ENCODE measurements around the gene MYBPC3.
"Not testable (repeated sequence)": the region's sequence is repeated elsewhere in the genome, so short reads cannot be mapped to it uniquely, and the experiment has no call there.

Gene MYBPC3

DNA sequence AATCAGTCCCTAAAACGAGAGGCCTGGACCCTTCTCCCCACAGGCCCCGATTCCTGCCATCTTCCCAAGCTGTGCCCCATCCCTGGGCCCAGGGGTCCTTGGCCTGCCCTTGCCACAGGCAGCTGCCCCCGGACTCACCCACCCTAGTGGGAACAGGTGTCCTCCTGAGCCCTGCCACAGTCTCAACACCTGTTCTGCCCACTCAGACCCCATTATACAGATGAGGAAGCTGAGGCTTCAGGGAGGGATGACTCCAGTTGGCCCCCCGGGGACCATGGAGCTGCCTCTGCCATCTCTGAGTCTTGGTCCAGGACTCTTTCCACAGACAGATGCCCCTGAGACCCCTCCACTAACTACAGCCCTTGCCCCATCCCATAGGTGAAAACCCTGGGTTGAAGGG lies 15.9 kb downstream of the MYBPC3 start:
- DNase-seq: no peak

DNA sequence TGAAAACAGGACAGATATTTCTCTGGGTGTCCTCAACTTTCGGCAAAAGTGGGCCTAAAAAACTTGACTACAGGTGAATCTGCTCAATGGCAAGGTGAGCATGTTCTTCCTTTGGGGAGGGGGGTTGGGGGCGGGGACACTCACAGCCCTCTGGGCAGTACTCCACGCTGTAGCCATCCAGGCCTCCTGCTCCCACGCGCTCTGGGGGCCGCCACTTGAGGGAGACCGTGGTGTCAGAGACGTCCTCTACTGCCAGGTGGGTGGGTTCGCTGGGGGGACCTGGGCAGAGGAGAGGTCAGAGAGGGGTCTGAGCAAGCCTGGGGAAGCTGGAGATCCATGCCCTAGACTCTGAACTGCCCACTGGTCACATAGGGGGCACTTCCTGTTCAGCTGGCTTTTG lies 16.8 kb downstream of the MYBPC3 start:
- no peak for DNase-seq

DNA sequence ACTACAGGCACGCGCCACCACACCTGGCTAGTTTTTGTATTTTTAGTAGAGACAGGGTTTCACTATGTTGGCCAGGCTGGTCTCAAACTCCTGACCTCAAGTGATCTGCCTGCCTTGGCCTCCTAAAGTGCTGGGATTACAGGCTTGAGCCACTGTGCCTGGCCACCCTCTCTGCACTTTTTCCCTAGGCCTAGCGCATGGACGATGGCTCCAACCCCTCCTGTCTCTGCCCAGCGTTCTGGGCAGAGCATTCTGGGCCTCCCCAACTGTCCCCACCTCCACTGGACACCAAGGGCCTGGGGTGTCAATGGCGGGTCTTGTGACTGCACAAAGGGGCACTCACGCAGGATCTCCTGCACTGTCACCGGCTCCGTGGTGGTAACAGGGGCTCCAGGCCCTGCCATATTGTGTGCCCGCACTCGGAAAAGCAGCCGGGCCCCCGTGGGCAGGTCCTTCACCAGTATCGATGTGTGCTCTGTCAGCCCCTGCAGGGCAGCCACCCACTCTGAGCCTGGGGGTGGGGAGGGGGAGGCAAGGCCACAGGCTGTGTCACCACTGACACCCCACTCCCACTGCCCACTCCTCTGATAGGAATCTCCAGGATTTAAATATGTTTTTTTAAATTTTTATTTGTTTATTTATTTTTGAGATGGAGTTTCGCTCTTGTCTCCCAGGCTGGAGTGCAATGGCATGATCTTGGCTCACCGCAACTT lies 17.6 kb downstream of the MYBPC3 start:
- not testable (repeated sequence) for DNase-seq

DNA sequence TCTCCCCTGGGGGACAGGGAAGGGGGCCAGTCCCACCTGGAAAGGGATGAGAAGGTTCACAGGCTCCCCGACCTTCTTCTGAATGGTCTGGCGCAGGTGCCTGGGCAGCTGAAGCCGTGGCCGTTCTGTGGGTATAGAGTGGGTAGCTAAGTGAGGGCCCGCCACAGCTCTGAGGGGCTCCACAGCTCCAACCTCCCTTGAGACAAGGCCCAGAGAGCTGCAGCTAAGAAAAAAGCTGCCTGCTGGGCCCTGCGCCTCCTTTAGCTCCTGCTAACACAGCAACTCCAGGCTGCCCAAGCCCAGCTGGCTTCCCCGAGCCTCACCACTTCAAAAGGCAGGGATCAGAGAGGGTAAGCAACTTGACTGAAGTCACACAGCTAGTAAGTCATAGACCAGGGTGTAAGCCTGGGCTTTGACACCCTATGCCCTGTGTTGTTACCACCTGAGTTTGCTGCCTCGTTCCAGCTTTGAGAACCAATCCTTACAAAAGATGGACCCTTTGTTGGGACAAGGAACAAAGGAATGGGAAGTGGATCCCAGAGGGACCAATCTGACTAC lies 18.5 kb downstream of the MYBPC3 start:
- no peak for DNase-seq

DNA sequence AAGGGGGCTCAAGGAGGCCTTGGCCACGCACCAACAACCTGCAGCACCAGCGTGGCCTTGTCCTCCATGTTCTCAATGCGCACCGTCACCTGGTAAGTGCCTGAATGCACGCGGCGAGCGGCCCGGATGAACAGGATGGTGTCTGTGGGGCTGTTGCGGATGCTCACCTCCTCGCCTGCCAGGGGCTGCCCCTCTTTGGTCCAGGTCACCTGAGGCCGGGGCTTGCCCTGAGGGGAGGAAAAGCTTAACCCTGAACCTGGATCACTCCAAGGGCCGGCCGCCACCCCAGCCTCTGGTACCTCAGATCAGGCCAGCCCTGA lies 19.0 kb downstream of the MYBPC3 start:
- no peak for DNase-seq

DNA sequence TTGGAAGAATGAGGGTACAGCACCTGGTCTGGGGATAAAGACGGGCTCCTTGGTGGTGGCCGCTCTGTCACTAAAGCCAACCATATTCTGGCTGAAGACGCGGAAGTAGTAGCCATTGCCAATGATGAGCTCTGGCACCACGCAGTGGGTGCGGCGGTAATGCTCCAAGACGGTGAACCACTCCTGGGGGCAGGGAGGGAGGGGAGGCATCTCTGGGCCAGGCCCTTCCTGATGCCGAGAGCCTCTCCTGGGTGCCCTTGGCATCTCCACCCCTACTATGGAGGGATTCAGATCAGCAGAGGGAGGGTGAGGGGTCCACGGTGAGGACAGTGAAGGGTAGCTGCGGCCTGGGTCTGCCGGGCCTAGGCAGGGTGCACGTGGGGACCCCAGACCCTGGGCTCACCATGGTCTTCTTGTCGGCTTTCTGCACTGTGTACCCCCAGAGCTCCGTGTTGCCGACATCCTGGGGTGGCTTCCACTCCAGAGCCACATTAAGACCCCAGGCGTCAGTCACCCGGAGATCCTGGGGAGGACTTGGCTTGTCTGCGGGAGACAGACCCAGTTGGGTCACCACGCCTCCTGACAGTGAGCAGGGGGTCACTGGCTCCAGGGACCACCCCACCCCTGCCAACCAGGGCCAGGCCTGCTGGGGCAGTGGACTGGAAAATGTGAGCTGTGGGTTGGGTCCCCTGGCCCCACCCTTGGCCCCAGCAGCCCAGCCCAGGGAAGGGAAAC lies 19.5 kb downstream of the MYBPC3 start:
- DNase-seq: no peak

DNA sequence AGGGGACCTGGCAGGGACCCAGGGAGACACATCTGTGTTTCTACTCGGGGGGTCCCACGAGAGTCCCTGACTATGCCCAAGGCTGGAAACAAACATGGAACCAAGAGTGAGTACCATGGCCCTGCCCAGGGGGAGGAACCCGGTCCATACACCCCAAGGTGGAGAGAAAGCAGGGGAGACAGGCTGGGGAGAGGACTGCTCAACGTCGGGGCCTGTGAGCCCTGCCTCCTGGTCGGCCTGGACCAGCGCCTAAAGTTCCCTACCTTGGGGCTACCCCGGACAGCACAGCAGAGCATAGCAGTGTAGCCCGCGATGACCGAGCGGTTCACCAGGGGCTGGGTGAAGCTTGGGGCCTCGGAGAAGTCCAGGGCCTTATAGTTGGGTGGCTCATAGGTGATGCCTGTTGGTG lies 20.2 kb downstream of the MYBPC3 start:
- no peak for DNase-seq

DNA sequence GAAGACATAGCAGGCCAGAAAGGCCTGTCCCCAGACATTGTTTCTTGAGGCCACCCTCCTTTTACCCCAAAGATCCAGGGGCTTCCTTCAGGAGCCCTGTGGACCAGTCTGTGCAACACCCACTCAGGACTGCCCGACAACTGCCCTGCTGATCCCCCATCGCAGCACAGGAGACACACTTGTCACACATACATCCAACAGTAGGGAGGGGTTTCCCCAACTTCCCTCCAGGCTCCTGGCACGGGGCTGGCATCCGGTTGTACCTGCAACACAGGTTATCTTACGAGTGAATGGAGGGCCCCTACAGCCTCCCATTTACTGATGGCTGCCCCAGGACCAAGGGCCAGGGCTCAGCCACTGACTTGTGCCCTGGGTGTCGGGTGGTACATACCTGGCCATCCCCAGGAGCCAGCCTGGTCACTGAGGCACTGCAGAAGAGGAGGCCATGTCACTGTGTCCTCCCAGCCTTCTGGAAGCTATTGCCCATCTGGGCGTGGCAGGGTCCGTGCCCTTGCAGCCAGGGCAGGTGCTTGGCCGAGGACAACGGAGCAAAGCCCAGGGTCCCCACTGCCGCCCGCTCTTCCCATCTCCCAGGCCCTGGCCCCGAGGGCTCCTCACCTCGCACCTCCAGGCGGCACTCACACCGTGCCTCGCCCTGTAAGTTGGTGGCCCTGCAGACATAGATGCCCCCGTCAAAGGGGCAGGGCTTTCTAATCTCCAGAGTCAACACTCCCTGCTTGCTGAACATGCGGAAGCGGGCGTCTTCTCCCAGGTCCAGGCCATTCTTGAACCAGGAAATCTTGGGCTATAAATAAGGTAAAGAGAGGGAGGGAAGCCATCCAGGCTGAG lies 20.8 kb downstream of the MYBPC3 start:
- DNase-seq: no peak

DNA sequence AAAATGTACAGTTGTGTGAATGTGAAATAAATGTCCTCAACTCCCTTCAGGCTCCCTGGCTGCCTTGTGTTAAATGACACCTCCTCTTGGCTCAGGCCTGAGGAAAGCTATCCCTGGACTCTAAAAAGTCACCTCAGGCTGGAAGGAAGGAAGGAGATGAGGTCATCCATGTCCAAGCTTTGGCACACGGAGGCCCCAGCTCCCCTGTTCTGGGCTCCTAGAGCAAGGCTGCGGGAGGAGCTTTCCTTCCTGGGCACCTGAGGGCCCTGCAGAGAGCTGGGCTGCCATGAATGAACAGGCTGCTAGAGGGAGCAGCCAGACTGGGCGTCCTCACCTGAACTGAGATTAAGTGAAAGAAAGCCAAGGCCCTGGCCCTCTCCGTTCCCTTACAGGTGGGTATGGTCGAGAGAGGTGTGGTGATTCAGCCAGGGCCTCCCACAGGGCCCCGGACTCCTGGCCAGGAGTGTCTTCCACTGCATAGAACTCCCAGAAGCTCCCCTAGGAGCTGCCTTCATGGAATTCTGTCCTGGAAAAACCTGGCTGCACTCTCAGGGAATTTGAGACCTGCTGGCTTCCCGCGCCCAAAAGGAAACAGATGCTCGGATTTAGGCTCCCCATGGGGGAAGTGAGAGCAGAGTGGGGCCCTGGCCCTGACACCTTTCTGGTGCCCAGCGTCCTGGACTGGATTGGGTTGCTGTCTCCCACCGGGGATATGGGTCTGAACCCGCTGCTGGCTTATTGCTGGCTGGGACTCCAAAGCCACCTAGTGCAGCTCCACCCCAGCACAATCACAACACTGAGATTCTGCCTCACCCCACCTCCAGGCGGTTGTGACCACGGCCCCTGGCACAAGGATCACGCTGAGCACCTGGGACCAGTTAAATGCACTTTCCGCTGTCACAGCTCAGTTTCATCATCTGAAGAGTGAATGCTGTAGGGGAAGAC lies 22.2 kb downstream of the MYBPC3 start:
- DNase-seq: no peak

DNA sequence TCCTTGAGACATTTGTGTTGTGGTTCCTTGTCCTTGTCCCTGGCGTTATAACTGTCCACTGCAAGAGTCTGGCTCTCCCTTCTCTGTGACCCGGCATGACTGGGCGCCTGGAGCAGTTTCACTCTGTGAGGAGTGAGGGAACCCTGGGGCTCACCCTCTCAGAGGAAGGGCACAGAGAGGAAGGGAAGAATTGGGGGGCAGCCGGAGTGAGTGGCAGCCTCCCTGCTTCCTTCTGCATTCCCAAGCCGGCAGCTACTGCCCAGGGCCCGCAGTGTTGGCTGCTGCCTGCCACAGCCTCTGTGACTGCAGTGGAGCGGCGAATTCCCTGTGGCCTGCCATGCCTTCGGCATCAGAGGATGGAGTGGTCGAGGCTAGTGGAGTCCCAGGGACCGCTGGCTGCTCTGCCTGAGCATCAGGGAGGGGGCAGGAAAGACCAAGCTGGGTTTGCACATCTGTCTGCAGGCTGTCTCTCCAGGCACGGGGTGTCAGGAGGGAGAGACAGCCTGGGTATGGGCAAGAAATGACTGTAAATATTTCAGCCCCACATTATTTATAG lies 23.0 kb downstream of the MYBPC3 start:
- no peak for DNase-seq

DNA sequence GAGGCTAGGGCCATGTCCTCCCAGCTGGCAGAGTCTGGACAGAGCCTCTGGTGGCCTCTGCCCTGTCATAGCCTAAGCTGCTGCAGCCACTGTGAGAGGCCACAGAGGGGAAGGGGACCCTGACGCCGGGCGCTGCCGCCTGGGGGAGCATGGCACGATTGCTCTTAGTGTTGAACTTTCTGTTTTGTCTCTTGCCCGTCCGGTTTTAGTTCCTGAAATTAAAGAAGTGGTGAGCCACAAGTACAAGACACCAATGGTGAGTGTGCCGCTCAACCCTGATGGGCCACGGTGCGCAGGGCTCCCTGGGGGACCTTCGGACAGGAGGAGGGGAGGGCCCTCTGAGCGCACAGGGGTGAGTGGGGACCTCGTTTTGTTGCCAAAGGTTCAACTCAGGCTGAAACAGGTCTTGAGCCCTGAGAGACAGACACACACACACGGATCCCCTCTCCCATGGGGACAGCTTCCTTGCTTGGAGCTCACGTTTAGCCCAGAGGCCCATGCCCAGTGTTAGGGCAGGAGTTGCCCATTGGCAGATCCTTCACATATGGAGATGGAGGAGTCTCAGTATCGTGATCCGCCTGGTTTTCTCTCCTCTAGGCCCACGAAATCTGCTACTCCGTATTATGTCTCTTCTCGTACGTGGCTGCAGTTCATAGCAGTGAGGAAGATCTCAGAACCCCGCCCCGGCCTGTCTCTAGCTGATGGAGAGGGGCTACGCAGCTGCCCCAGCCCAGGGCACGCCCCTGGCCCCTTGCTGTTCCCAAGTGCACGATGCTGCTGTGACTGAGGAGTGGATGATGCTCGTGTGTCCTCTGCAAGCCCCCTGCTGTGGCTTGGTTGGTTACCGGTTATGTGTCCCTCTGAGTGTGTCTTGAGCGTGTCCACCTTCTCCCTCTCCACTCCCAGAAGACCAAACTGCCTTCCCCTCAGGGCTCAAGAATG lies 23.8 kb downstream of the MYBPC3 start:
- no peak for DNase-seq

DNA sequence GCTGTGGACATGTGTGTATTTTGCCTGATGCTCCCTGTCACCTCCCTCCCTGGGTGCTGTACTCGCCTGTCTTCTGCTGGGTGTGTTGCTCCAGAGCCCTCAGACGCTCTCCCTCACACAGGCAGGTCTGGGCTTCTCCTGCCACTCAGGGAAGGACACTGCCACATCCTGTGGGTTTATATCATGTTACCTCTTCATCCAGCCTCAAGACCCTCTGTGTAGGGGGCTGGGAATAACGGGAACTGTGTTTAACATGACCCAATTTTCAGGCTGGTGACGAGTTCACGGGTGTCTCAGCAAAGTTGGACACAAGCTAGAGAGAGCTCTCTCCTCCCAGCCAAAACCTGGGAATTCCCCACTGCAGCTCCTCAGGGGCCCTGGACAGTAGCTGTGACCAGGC lies 24.6 kb downstream of the MYBPC3 start:
- DNase-seq: no peak

DNA sequence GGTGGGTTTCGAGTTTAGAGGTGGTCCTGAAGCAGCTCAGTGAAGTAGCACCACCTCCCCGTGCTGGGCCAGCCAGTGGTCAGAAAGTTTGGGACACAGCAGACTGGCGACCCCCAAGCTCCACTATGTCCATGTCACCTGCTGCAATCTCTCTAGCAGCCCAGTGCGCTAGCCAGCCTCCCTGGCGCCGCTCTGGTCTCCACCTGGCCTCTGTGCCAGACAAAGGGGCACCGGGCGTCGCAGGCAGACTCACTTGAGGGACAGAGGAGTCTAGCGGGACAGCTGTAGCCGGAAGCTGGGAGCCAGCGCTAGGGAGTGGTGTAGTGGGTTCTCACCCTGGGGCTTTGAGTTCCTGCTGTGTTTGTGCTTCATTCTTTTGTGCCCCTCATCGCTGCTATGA lies 25.5 kb downstream of the MYBPC3 start:
- DNase-seq: no peak

DNA sequence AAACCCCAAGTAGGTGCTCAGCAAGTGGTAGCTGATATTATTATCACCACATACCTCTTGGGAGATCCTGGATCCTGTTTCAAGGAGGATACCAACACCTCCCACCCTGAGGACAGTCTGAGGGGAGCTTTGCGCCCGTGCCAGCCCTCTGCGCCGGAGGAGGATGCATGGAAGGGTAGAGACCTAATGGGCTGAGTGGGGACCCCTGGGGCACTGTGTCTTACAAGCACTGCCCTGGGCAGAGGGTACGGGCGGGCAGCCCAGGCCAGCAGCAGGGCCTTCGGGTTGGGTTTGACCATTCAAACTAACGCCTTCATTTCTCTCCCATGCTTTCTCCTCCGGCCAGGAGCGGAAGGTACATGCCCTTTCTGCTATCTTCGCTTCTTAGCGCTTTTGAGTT lies 26.3 kb downstream of the MYBPC3 start:
- no peak for DNase-seq

DNA sequence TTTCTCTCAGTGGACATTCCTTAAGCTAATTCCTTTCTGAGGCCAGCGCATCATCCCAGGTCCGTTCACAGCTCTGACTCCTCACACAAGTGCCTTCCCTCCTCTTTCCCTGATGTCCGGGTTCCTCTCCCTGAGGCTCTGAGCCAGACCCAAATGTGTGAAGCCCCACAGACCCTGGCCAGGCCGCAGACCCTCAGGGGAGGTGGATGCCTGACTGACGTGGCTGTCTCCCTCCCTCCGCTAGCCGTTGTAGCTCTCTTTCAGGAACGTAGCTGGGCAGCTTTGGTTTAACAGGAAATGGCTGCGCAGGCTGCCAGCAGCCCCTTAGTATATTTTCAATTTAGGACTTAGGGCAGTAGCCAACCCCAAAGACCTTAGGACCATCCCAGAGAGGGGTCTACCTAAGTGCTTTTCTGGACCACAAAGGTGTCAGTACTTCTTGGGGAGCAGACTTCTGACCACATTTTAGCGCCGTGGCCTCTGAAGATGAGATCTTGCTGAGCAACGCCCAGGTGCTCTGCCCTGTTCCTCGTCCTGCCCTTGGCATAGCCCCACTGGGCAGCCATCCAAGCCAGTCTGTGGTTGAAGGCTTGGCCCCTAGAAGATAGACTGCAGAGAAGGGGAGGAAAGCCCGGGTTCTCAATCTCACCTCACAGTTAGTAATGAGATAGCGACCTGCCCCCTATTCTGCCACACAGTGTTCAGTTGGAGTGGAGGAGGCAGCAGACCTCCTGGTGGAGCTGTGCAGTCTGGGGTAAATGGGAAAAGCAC lies 27.0 kb downstream of the MYBPC3 start:
- no peak for DNase-seq

DNA sequence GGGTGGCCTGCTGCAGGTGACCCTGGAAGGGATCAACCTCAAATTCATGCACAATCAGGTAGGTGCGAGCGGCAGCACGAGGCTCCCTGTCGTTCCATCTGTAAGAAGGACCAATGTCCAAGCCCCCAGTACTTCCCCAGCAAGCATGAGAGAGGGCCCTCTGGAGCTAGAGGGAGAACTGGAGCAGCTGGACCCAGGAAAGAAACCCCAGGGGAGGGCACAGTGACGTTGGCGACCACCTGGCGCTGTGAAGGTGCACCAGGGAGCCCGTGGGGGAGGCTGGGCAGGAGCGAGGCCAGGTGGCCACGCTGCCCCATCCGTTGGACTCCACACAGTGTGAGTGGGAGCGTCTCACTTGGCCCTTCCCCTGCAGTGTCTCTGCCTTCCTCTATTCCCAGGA lies 28.0 kb downstream of the MYBPC3 start:
- no peak for DNase-seq

DNA sequence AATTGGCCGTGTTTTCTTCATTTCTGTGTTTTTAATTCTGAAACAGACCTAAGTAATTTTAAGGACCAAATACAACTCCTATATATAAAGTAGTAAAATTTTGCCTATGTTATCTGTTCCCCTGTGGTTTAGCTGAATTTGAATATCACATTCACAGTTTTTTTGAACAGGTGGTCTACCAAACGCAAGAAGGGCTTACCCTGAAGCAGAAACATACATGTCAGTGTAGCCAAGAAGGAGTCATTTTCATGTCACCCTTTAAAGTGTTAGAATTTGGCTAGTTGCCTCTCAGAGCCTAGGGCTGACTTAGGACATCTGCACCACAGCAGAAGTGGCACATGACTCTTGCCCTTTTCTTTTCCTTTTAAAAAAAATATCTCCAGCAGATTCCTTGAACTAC lies 34.3 kb downstream of the MYBPC3 start:
- DNase-seq: no peak

DNA sequence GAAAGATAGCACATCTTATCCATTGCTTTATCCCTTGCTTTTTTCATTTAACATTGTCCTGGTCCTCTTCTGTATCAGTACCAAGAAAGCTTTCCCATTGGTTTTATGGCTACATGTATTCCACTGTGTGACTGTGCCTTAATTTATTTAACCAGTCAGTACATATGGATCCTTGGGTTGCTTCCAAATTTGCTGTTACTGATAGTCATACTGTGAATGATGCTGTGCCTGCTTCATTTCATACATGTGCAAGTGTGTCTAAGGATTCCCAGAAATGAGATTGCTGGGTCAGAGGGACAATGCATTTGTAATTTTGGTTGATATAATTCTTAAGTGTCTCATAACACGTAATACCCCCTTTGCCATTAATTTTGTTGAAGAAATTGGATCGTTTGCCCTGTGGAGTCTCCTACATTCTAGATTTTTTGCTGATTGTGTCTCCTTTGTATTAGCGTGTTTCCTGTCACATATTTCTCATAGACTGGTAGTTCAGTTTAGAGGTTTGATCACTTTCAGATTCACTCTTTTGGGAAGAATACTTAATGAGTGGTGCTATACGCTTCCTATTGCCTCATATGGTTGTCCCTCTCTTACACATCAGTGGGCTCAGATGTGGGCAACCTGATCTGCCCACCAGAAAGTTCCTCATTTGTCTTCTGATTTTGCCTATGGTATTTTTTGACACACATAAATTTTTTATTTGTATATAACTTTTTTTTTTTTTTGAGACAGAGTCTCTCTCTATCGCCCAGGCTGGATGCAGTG lies 35.3 kb downstream of the MYBPC3 start:
- no peak for DNase-seq

DNA sequence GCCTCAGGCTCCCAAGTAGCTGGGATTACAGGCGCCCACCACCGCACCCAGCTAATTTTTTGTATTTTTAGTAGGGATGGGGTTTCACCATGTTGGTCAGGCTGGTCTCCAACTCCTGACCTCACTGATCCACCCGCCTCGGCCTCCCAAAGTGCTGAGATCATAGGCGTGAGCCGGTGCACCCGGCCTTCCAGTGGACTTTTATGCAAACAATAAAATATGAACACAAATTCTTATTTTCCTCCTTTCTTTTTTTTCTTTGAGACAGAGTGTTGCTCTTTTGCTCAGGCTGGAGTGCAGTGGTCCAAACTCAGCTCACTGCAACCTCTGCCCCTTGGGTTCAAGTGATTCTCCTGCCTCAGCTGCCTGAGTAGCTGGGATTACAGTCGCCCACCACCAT lies 36.0 kb downstream of the MYBPC3 start:
- not testable (repeated sequence) for DNase-seq

All from fibroblast of upper back skin (primary cell).